ENCODE measurements around the gene GOLIM4.
"Not testable (repeated sequence)": the region's sequence is repeated elsewhere in the genome, so short reads cannot be mapped to it uniquely, and the experiment has no call there.

The GOLIM4 gene

GRCh38 chr3:168073842-168074605, 21.7 kb downstream of the GOLIM4 start:
- no peak for DNase-seq

- no peak for DNase-seq
These were observed 23.4 kb downstream of the GOLIM4 start for GRCh38 chr3:168072323-168072650.

- DNase-seq = no peak
These were observed 24.0 kb downstream of the GOLIM4 start for GRCh38 chr3:168071591-168072322.

GRCh38 chr3:168070919-168071318, 24.8 kb downstream of the GOLIM4 start:
- no peak for DNase-seq

- DNase-seq = no peak
These were observed 27.4 kb downstream of the GOLIM4 start for GRCh38 chr3:168068346-168068745.

GRCh38 chr3:168066882-168067281, 28.8 kb downstream of the GOLIM4 start:
- no peak for DNase-seq

- DNase-seq = no peak
These were observed 30.2 kb downstream of the GOLIM4 start for GRCh38 chr3:168065569-168065968.

- no peak for DNase-seq
These were observed 32.6 kb downstream of the GOLIM4 start for GRCh38 chr3:168063122-168063521.

GRCh38 chr3:168062679-168063078, 33.0 kb downstream of the GOLIM4 start:
- DNase-seq = no peak

- no peak for DNase-seq
These were observed 34.3 kb downstream of the GOLIM4 start for GRCh38 chr3:168061332-168061996.

GRCh38 chr3:168060317-168060716, 35.4 kb downstream of the GOLIM4 start:
- no peak for DNase-seq

- no peak for DNase-seq
These were observed 37.2 kb downstream of the GOLIM4 start for GRCh38 chr3:168058481-168058880.

GRCh38 chr3:168056398-168057230, 39.1 kb downstream of the GOLIM4 start:
- not testable (repeated sequence) for DNase-seq

GRCh38 chr3:168054447-168054846, 41.3 kb downstream of the GOLIM4 start:
- DNase-seq = no peak

GRCh38 chr3:168053115-168053514, 42.6 kb downstream of the GOLIM4 start:
- no peak for DNase-seq

- no peak for DNase-seq
These were observed 43.2 kb downstream of the GOLIM4 start for GRCh38 chr3:168052515-168052914.

- DNase-seq = no peak
These were observed 43.9 kb downstream of the GOLIM4 start for GRCh38 chr3:168051531-168052471.

- no peak for DNase-seq
These were observed 44.7 kb downstream of the GOLIM4 start for GRCh38 chr3:168051070-168051469.

GRCh38 chr3:168049367-168049974, 46.3 kb downstream of the GOLIM4 start:
- DNase-seq = no peak

- no peak for DNase-seq
These were observed 47.1 kb downstream of the GOLIM4 start for GRCh38 chr3:168048414-168049330.
